HepG2 (cell line): ENCODE results near the gene DLG5. TPM values are rescaled to one million over a fixed set of nuclear protein-coding genes. Genes with fewer than 3 reads are reported as not detected.
A peak's percentile ranks its signal among the peaks of the same experiment; 100 is the strongest.

ENCODE experiments used
- ATAC-seq: fragments of 200-7000 bp; cut with Tn5 transposase; 3 replicates; pipeline ENCODE4 v1.9.1; 2020; ENCODE audit warnings: mild to moderate bottlenecking, moderate library complexity
- BruUV-seq: library from RNA; stranded (reverse); fragments of 400-500 nt; replicated peaks from 2 replicates; lab custom pipeline; 2021; lab: Mats Ljungman, UMichigan
- CTCF ChIA-PET: fragments of 300-600 bp; formaldehyde crosslinking; extraction: SDS; loops from one replicate; lab custom pipeline; 2021; ENCODE audit warnings: low total read pairs, inconsistent platforms, low intra/inter-chr PET ratio; lab: Yijun Ruan, JAX
- POLR2A ChIA-PET: fragments of 350-600 bp; sonication (Branson Sonifier 250); formaldehyde crosslinking; loops from one replicate; lab custom pipeline; 2020; ENCODE audit warnings: antibody characterized with exemption, inconsistent platforms; lab: Yijun Ruan, JAX
- DNase-seq: peaks from one replicate; pipeline ENCODE4 v3.0.0-alpha.2; 2015; ENCODE audit warnings: low spot score
- FAIRE-seq: peaks from 3 replicates; lab custom pipeline; 2011; peaks lifted over from hg19 to GRCh38; lab: Jason Lieb, UNC
- H2AFZ ChIP-seq: one replicate; pipeline ENCODE4 v1.6.1; 2011; ENCODE audit warnings: low read length, inconsistent platforms
- H3K27ac ChIP-seq: fragments of 300-600 bp; 3 replicates; pipeline ENCODE4 v1.8.0; 2011; ENCODE audit warnings: mixed run types, mild to moderate bottlenecking, mixed read lengths, low read length, inconsistent platforms; ENCODE audit not compliant: insufficient read depth; ENCODE audit errors: extremely low read length
- H3K27me3 ChIP-seq, 2 experiments: fragments of 200-600 bp in 1 of 2; 2 replicates in 1 of 2; 3 replicates in 1 of 2; pipeline versions ENCODE4 v1.6.0 to v1.8.0; 2011; ENCODE audit warnings: low read length in 2 of 2, mild to moderate bottlenecking in 2 of 2, moderate library complexity in 2 of 2, inconsistent platforms in 1 of 2; ENCODE audit not compliant: insufficient read depth in 2 of 2, control insufficient read depth in 1 of 2
- H3K36me3 ChIP-seq, 2 experiments: fragments of 200-600 bp in 1 of 2; replicated peaks in 1 of 2; 2 replicates in 1 of 2; 3 replicates in 1 of 2; pipeline versions ENCODE4 v1.5.1 to v1.8.0; 2011; ENCODE audit warnings: low read length in 2 of 2, inconsistent platforms in 1 of 2; ENCODE audit not compliant: insufficient read depth in 2 of 2, control insufficient read depth in 1 of 2
- H3K4me1 ChIP-seq: 2 replicates; pipeline ENCODE4 v1.5.1; 2012; ENCODE audit warnings: low read length, inconsistent platforms; ENCODE audit not compliant: insufficient read depth
- H3K4me2 ChIP-seq: 2 replicates; pipeline ENCODE4 v1.6.0; 2011; ENCODE audit warnings: low read depth, low read length, inconsistent platforms
- H3K4me3 ChIP-seq, 3 experiments: fragments of 200-600 bp in 1 of 3; sonication (generic), shearing (Covaris generic) in 1 of 3; replicated peaks in 1 of 3; 2 replicates each; pipeline ENCODE4 v1.5.1; 2011 to 2016; ENCODE audit warnings: low read length in 3 of 3, inconsistent platforms in 2 of 3, low read depth in 2 of 3, mild to moderate bottlenecking in 2 of 3, control low read depth in 1 of 3, mixed read lengths in 1 of 3; ENCODE audit not compliant: insufficient read depth in 1 of 3
- H3K79me2 ChIP-seq: one replicate; pipeline ENCODE4 v1.6.1; 2011; ENCODE audit warnings: low read length, inconsistent platforms; ENCODE audit not compliant: insufficient read depth
- H3K9ac ChIP-seq: 2 replicates; pipeline ENCODE4 v1.6.0; 2011; ENCODE audit warnings: mild to moderate bottlenecking, low read depth, low read length, inconsistent platforms; ENCODE audit not compliant: insufficient read depth
- H3K9me3 ChIP-seq: 2 replicates; pipeline ENCODE4 v1.5.1; 2012; ENCODE audit warnings: mild to moderate bottlenecking, low read length
- H4K20me1 ChIP-seq: 2 replicates; pipeline ENCODE4 v1.6.0; 2011; ENCODE audit warnings: inconsistent platforms, mild to moderate bottlenecking, low read length, moderate library complexity; ENCODE audit not compliant: insufficient read depth
- ATAD3A ChIP-seq: sonication (generic); formaldehyde crosslinking; IDR thresholded peaks from 2 replicates; pipeline ENCODE4 v1.4.0; 2020; ENCODE audit warnings: missing genetic modification reagents
- FOXC1 ChIP-seq: sonication (generic); formaldehyde crosslinking; IDR thresholded peaks from 2 replicates; pipeline ENCODE4 v1.8.0; 2022; ENCODE audit warnings: mild to moderate bottlenecking, missing genetic modification reagents, borderline replicate concordance
- GATAD2A ChIP-seq: IDR thresholded peaks from 2 replicates; pipeline ENCODE4 v1.6.1; 2016
- ISX ChIP-seq: sonication (generic); formaldehyde crosslinking; conservative IDR thresholded peaks from 2 replicates; pipeline ENCODE4 v1.5.0; 2020; ENCODE audit warnings: missing genetic modification reagents
- KDM6A ChIP-seq: IDR thresholded peaks from 2 replicates; pipeline ENCODE4 v1.6.1; 2016; ENCODE audit warnings: low read depth
- MXD4 ChIP-seq: IDR thresholded peaks from 2 replicates; pipeline ENCODE4 v1.6.1; 2016; ENCODE audit warnings: mild to moderate bottlenecking, missing biosample characterization, missing genetic modification reagents
- NAIF1 ChIP-seq: sonication (generic); formaldehyde crosslinking; IDR thresholded peaks from 2 replicates; pipeline ENCODE4 v1.5.0; 2020; ENCODE audit warnings: mild to moderate bottlenecking, missing genetic modification reagents, borderline replicate concordance
- NFE2L2 ChIP-seq: fragments of 150-350 bp; IDR thresholded peaks from 2 replicates; pipeline ENCODE4 v1.6.1; 2014; ENCODE audit warnings: low read length
- PRMT3 ChIP-seq: sonication (generic); formaldehyde crosslinking; IDR thresholded peaks from 2 replicates; pipeline ENCODE4 v1.8.1; 2022; ENCODE audit warnings: low read depth, mild to moderate bottlenecking, moderate library complexity, missing genetic modification reagents, borderline replicate concordance
- TCF7 ChIP-seq: sonication (generic); IDR thresholded peaks from 2 replicates; pipeline ENCODE4 v1.6.1; 2016; ENCODE audit warnings: antibody characterized with exemption, low read depth
- ZBTB1 ChIP-seq: sonication (generic); formaldehyde crosslinking; IDR thresholded peaks from 2 replicates; pipeline ENCODE4 v1.4.0; 2020; ENCODE audit warnings: missing genetic modification reagents, borderline replicate concordance
- ZBTB21 ChIP-seq: sonication (generic); formaldehyde crosslinking; IDR thresholded peaks from 2 replicates; pipeline ENCODE4 v1.4.0; 2020; ENCODE audit warnings: missing genetic modification reagents
- ZFP1 ChIP-seq: IDR thresholded peaks from 2 replicates; pipeline ENCODE4 v1.6.1; 2016
- ZFX ChIP-seq: sonication (generic); formaldehyde crosslinking; IDR thresholded peaks from 2 replicates; pipeline ENCODE4 v1.4.0; 2020; ENCODE audit warnings: mild to moderate bottlenecking, low read depth, missing genetic modification reagents, moderate library complexity
- ZNF234 ChIP-seq: sonication (generic); formaldehyde crosslinking; conservative IDR thresholded peaks from 2 replicates; pipeline ENCODE4 v1.5.1; 2020; ENCODE audit warnings: mild to moderate bottlenecking, missing genetic modification reagents
- ZNF34 ChIP-seq: sonication (generic); formaldehyde crosslinking; IDR thresholded peaks from 2 replicates; pipeline ENCODE4 v1.4.0; 2020; ENCODE audit warnings: mild to moderate bottlenecking, missing genetic modification reagents, borderline replicate concordance
- ZNF777 ChIP-seq: sonication (generic); formaldehyde crosslinking; IDR thresholded peaks from 2 replicates; pipeline ENCODE4 v1.4.0; 2020; ENCODE audit warnings: missing genetic modification reagents
- WGBS: methylation state at CpG from one replicate; pipeline ENCODE4 v1.1.6; 2017; ENCODE audit warnings: low lambda C conversion rate; 5-methylcytosine and 5-hydroxymethylcytosine counted together
- in situ Hi-C: cut with HindIII; loops from 2 replicates; pipeline ENCODE4 v1.10.0; 2017; ENCODE audit warnings: low pct_unique_long_range_greater_than_20kb; ENCODE audit not compliant: extremely low pct_ligation_motif_present
- intact Hi-C: fragments of 100-400 bp; cut with micrococcal nuclease; formaldehyde crosslinking; loops from one replicate; pipeline ENCODE4 v1.10.0; 2022; ENCODE audit not compliant: unreplicated experiment
- polyA plus RNA-seq, 8 experiments: library from polyadenylated mRNA; depleted of rRNA in 3 of 8; stranded (reverse) in 7 of 8; unstranded in 1 of 8; fragments of >200 nt; fragmentation: Illumina TruSeq in 4 of 8; extraction: Trizol in 4 of 8; gene quantifications; 2 replicates each; pipeline versions ENCODE4 v1.2.1 to v1.2.3, GENCODE V29; 2011 to 2016; ENCODE audit warnings: low read depth in 4 of 8, missing spikeins in 1 of 8, mixed read lengths in 1 of 8; ENCODE audit not compliant: insufficient read depth in 1 of 8
- total RNA-seq, 5 experiments: library from RNA; depleted of rRNA; stranded (reverse); fragments of >200 nt; fragmentation: Illumina TruSeq; extraction: Trizol; gene quantifications; 2 replicates each; pipeline ENCODE4 v1.2.3, GENCODE V29; 2016; ENCODE audit warnings: low read depth in 1 of 5
- TF ChIP-seq, protein P1 (sequence below): sonication (generic); formaldehyde crosslinking; conservative IDR thresholded peaks from 2 replicates; pipeline ENCODE4 v1.4.0; 2020; ENCODE audit warnings: missing genetic modification reagents

DLG5 gene
- total and polyA plus RNA-seq, 2 of the 13 experiments (the other 11 are each of a cell fraction or from before 2014, with no cell fraction given) = 15.5 to 18.2 TPM

DNA sequence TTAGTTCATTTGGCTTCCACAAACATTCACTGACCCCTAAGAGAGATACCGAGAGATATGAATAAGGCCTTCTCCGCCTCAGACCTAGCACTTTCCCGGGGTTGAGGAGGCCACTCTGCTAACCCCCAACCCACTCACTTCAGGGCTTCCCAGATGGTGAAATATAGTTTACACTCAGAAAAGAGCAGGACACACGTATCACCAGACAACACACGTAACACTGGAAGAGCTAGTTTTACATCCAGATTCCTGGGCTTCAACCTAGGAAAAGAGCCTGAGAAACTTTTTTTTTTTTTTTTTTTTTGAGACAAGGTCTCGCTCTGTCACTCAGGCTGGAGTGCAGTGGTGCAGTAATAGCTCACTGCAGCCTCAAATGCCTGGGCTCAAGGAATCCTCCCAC lies 15.2 kb upstream of the DLG5 start:
- no peaks in the 10 kb centered on the region for H3K9me3 ChIP-seq
- H3K4me1 ChIP-seq = peaks cover 70% of the 10 kb centered on the region
- no peak overlapping the region for H3K4me2 ChIP-seq
- H3K27me3 ChIP-seq = no peaks in the 10 kb centered on the region; a peak in 2 of 5 replicates
- ATAC-seq (no peak), DNase-seq (no peak), FAIRE-seq (no peak)
- H2AFZ ChIP-seq = no peak overlapping the region
- no peak overlapping the region for H3K4me3 ChIP-seq
- no peak for TF ChIP-seq ZFX (CRISPR knock-in tag)
- no TSS peak for BruUV-seq
- CTCF ChIA-PET = no interaction called here
- in situ Hi-C loops = no loop called here
- no peaks in the 10 kb centered on the region for H3K79me2 ChIP-seq
- WGBS = 68% methylated on average over 6 of the region's 6 CpGs
- intact Hi-C loops = no loop called here
- no peaks in the 10 kb centered on the region for H4K20me1 ChIP-seq
- POLR2A ChIA-PET = interaction anchor here (0.7 to 2.7 kb wide), 2 partner anchors 15 to 100 kb away, joined by 3 to 14 read pairs; partner anchors contain the start of gene DLG5
- no peak overlapping the region for H3K9ac ChIP-seq
- H3K27ac ChIP-seq = no peak overlapping the region
- H3K36me3 ChIP-seq = no peaks in the 10 kb centered on the region

DNA sequence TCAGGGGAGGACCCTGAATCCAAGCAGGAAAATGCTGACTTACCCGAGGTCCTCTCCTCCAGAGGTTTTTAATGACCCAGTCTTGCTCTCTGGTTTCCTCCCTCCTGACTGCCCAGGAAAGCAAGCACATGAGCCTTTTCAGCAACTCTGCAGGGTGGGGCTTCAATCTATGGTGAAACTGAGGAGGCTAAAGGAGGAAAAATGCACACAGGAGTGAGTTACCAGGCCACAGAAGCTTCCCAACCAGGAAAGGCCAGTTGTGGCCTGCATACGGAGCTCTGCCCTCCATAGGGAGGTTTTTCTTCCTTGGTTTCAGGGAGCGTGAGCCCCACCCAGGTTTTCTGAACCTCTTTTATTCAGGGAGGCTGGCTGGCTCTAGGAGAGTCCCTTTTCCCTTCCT lies 14.1 kb upstream of the DLG5 start:
- CTCF ChIA-PET = no interaction called here
- FAIRE-seq = no peak

More for the DNA sequence above, 14.1 kb upstream of the DLG5 start:
- no peak for TF ChIP-seq GATAD2A (CRISPR knock-in tag)
- no peak for TF ChIP-seq MXD4 (CRISPR knock-in tag)
- TF ChIP-seq NAIF1 (CRISPR knock-in tag) = no peak
- no peak for TF ChIP-seq ZFP1 (CRISPR knock-in tag)
- TF ChIP-seq ZNF34 (CRISPR knock-in tag) = no peak
- TF ChIP-seq FOXC1 (CRISPR knock-in tag) = no peak
- TF ChIP-seq, protein P1, sequence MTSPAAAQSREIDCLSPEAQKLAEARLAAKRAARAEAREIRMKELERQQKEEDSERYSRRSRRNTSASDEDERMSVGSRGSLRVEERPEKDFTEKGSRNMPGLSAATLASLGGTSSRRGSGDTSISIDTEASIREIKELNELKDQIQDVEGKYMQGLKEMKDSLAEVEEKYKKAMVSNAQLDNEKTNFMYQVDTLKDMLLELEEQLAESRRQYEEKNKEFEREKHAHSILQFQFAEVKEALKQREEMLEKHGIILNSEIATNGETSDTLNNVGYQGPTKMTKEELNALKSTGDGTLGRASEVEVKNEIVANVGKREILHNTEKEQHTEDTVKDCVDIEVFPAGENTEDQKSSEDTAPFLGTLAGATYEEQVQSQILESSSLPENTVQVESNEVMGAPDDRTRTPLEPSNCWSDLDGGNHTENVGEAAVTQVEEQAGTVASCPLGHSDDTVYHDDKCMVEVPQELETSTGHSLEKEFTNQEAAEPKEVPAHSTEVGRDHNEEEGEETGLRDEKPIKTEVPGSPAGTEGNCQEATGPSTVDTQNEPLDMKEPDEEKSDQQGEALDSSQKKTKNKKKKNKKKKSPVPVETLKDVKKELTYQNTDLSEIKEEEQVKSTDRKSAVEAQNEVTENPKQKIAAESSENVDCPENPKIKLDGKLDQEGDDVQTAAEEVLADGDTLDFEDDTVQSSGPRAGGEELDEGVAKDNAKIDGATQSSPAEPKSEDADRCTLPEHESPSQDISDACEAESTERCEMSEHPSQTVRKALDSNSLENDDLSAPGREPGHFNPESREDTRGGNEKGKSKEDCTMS = no peak
- no peak for TF ChIP-seq ZNF777 (CRISPR knock-in tag)
- no peak for TF ChIP-seq NFE2L2
- no peak for TF ChIP-seq ZNF234
- TF ChIP-seq TCF7 = no peak
- TF ChIP-seq KDM6A (CRISPR knock-in tag) = no peak
- TF ChIP-seq ZBTB1 (CRISPR knock-in tag) = no peak
- no peak for TF ChIP-seq ISX (CRISPR knock-in tag)
- no peak for TF ChIP-seq ZBTB21 (CRISPR knock-in tag)
- no peak for TF ChIP-seq ATAD3A
- TF ChIP-seq PRMT3 = no peak
- 15% methylated on average over 3 of the region's 3 CpGs for WGBS
- Histone ChIP-seq H3K79me2 (no peaks in the 10 kb centered on the region), H3K4me1 (peaks cover 58% of the 10 kb centered on the region), H3K4me2 (no peak overlapping the region), H3K9me3 (no peaks in the 10 kb centered on the region), H3K36me3 (no peaks in the 10 kb centered on the region), H4K20me1 (no peaks in the 10 kb centered on the region), H3K27me3 (no peaks in the 10 kb centered on the region; a peak in 2 of 5 replicates), H3K9ac (no peak overlapping the region), H2AFZ (peak overlapping the region; percentile 29), H3K4me3 (no peak overlapping the region), H3K27ac (no peak overlapping the region)
- DNase-seq (no peak), ATAC-seq (no peak)
- intact Hi-C loops = no loop called here
- POLR2A ChIA-PET = interaction anchor here (2.7 kb wide), 1 partner anchor 13 kb away, joined by 14 read pairs; the partner anchor contains the start of gene DLG5
- no TSS peak for BruUV-seq
- in situ Hi-C loops = no loop called here
